MM.1S (cell line): ENCODE results near the gene ZSCAN31.
"Not testable (repeated sequence)": the region's sequence is repeated elsewhere in the genome, so short reads cannot be mapped to it uniquely, and the experiment has no call there.

Experiments used
- DNase-seq: peaks from one replicate; pipeline ENCODE4 v3.0.0-alpha.2; 2015
- H2AFZ ChIP-seq: fragments of 300-600 bp; sonication (generic); 2 replicates; pipeline ENCODE4 v1.6.0; 2016; ENCODE audit warnings: antibody characterized with exemption, low read length
- H3F3A ChIP-seq: fragments of 300-600 bp; sonication (generic); 2 replicates; pipeline ENCODE4 v1.6.1; 2016; ENCODE audit warnings: mild to moderate bottlenecking, antibody characterized with exemption, low read length, moderate library complexity, mixed read lengths; ENCODE audit not compliant: insufficient read depth
- H3K27ac ChIP-seq: fragments of 300-600 bp; sonication (generic); 2 replicates; pipeline ENCODE4 v1.5.1; 2016; ENCODE audit warnings: mild to moderate bottlenecking, low read length
- H3K27me3 ChIP-seq: fragments of 300-600 bp; sonication (generic); replicated peaks from 2 replicates; pipeline ENCODE4 v1.6.0; 2016; ENCODE audit warnings: low read length; ENCODE audit not compliant: insufficient read depth
- H3K36me3 ChIP-seq: fragments of 300-600 bp; sonication (generic); replicated peaks from 2 replicates; pipeline ENCODE4 v1.6.1; 2016; ENCODE audit warnings: mild to moderate bottlenecking, low read length, mixed read lengths; ENCODE audit not compliant: insufficient read depth
- H3K4me1 ChIP-seq: fragments of 300-600 bp; sonication (generic); 2 replicates; pipeline ENCODE4 v1.6.1; 2016; ENCODE audit warnings: low read length, mixed read lengths
- H3K4me2 ChIP-seq: fragments of 300-600 bp; sonication (generic); 2 replicates; pipeline ENCODE4 v1.6.0; 2016; ENCODE audit warnings: low read depth, low read length
- H3K4me3 ChIP-seq: fragments of 300-600 bp; sonication (generic); 2 replicates; pipeline ENCODE4 v1.5.1; 2016; ENCODE audit warnings: low read length, mixed read lengths
- H3K79me2 ChIP-seq: fragments of 300-600 bp; sonication (generic); 2 replicates; pipeline ENCODE4 v1.6.1; 2016; ENCODE audit warnings: mixed run types, low read length, mixed read lengths
- H3K9ac ChIP-seq: fragments of 300-600 bp; sonication (generic); 2 replicates; pipeline ENCODE4 v1.6.1; 2016; ENCODE audit warnings: low read length, mixed read lengths
- H3K9me2 ChIP-seq: fragments of 300-600 bp; sonication (generic); replicated peaks from 2 replicates; pipeline ENCODE4 v1.6.1; 2016; ENCODE audit warnings: mild to moderate bottlenecking, low read length, mixed read lengths; ENCODE audit not compliant: insufficient read depth
- H3K9me3 ChIP-seq: fragments of 300-600 bp; sonication (generic); replicated peaks from 2 replicates; pipeline ENCODE4 v1.6.1; 2016; ENCODE audit warnings: mild to moderate bottlenecking, low read length, mixed read lengths; ENCODE audit not compliant: insufficient read depth
- H4K20me1 ChIP-seq: fragments of 300-600 bp; sonication (generic); 2 replicates; pipeline ENCODE4 v1.6.1; 2016; ENCODE audit warnings: mild to moderate bottlenecking, low read length, moderate library complexity, mixed read lengths; ENCODE audit not compliant: insufficient read depth
- CTCF ChIP-seq: fragments of 300-600 bp; sonication (generic); IDR thresholded peaks from 2 replicates; pipeline ENCODE4 v1.5.1; 2016; ENCODE audit warnings: antibody characterized with exemption, low read length, mixed read lengths
- EZH2 ChIP-seq: fragments of 300-600 bp; sonication (generic); optimal IDR thresholded peaks from 2 replicates; pipeline ENCODE3; 2017; ENCODE audit warnings: low read depth, mild to moderate bottlenecking, antibody characterized with exemption, low read length, mixed read lengths
- EZH2phosphoT487 ChIP-seq: fragments of 300-600 bp; sonication (generic); IDR thresholded peaks from 2 replicates; pipeline ENCODE4 v1.6.1; 2018; ENCODE audit warnings: antibody characterized with exemption, low read length

The ZSCAN31 gene

GRCh38 chr6:28370440-28370839 is 34.5 kb upstream of the ZSCAN31 start:
- no peaks in the 10 kb centered on the region for H3F3A ChIP-seq
- H3K36me3 ChIP-seq = no peaks in the 10 kb centered on the region
- H4K20me1 ChIP-seq = no peaks in the 10 kb centered on the region
- no peak for DNase-seq
- H3K27me3 ChIP-seq = no peaks in the 10 kb centered on the region
- H3K79me2 ChIP-seq = no peaks in the 10 kb centered on the region
- no peaks in the 10 kb centered on the region for H3K9me3 ChIP-seq
- H3K27ac ChIP-seq = no peak overlapping the region
- no peak overlapping the region for H3K4me3 ChIP-seq
- H3K4me1 ChIP-seq = 0 out of 2 replicates have a peak, but pooled peaks cover 2% of the 10 kb centered on the region
- no peak overlapping the region for H3K9ac ChIP-seq
- TF ChIP-seq EZH2 (no peak), CTCF (no peak), EZH2phosphoT487 (no peak)
- H3K9me2 ChIP-seq = no peaks in the 10 kb centered on the region
- H2AFZ ChIP-seq = no peak overlapping the region
- H3K4me2 ChIP-seq = no peak overlapping the region

GRCh38 chr6:28369463-28369862 is 33.5 kb upstream of the ZSCAN31 start:
- no peak for DNase-seq

GRCh38 chr6:28368522-28368921 is 32.6 kb upstream of the ZSCAN31 start:
- H3K36me3 ChIP-seq = no peaks in the 10 kb centered on the region
- no peaks in the 10 kb centered on the region for H3K4me1 ChIP-seq
- no peaks in the 10 kb centered on the region for H3K9me2 ChIP-seq
- no peaks in the 10 kb centered on the region for H3F3A ChIP-seq
- H3K9me3 ChIP-seq = no peaks in the 10 kb centered on the region
- H3K27me3 ChIP-seq = no peaks in the 10 kb centered on the region
- no peaks in the 10 kb centered on the region for H3K79me2 ChIP-seq
- H3K4me3 ChIP-seq = no peak overlapping the region
- H3K9ac ChIP-seq = no peak overlapping the region
- DNase-seq = no peak
- TF ChIP-seq CTCF (no peak), EZH2 (no peak), EZH2phosphoT487 (no peak)
- no peak overlapping the region for H3K27ac ChIP-seq
- H2AFZ ChIP-seq = no peak overlapping the region
- no peak overlapping the region for H3K4me2 ChIP-seq
- no peaks in the 10 kb centered on the region for H4K20me1 ChIP-seq

More at GRCh38 chr6:28369463-28369862, 33.5 kb upstream of the ZSCAN31 start:
- H3K4me2 ChIP-seq = no peak overlapping the region
- no peaks in the 10 kb centered on the region for H3K9me3 ChIP-seq
- no peaks in the 10 kb centered on the region for H3K36me3 ChIP-seq
- H2AFZ ChIP-seq = no peak overlapping the region
- H3K4me1 ChIP-seq = no peaks in the 10 kb centered on the region
- H3K9ac ChIP-seq = no peak overlapping the region
- no peak overlapping the region for H3K4me3 ChIP-seq
- H3F3A ChIP-seq = no peaks in the 10 kb centered on the region
- TF ChIP-seq CTCF (no peak), EZH2phosphoT487 (no peak), EZH2 (no peak)
- H3K27me3 ChIP-seq = no peaks in the 10 kb centered on the region
- H3K9me2 ChIP-seq = no peaks in the 10 kb centered on the region
- H4K20me1 ChIP-seq = no peaks in the 10 kb centered on the region
- no peaks in the 10 kb centered on the region for H3K79me2 ChIP-seq
- H3K27ac ChIP-seq = no peak overlapping the region

- not testable (repeated sequence) for H3K4me3 ChIP-seq, H3K9me2 ChIP-seq, H3K4me1 ChIP-seq, H3F3A ChIP-seq, H3K9me3 ChIP-seq, H3K4me2 ChIP-seq, H4K20me1 ChIP-seq, H3K36me3 ChIP-seq, H2AFZ ChIP-seq, H3K27me3 ChIP-seq, H3K27ac ChIP-seq, H3K9ac ChIP-seq, DNase-seq, H3K79me2 ChIP-seq
These were observed 29.6 kb upstream of the ZSCAN31 start for GRCh38 chr6:28365590-28365989.
